ENCODE results near the gene GGA2. TPM values are rescaled to one million over a fixed set of nuclear protein-coding genes. Genes with fewer than 3 reads are reported as not detected.

Gene GGA2
- total RNA-seq, 1 donor from 2014 or later = 89.9 TPM

- Mint-ChIP-seq H3K27ac (no peak overlapping the region), H3K4me1 (ENCODE audit: low read depth) (peaks cover 16% of the 10 kb centered on the region), H3K36me3 (ENCODE audit: insufficient read depth) (peaks cover 2% of the 10 kb centered on the region), H3K27me3 (no peaks in the 10 kb centered on the region), H3K4me3 (ENCODE audit: low read depth) (no peak overlapping the region), H3K9me3 (ENCODE audit: low read depth) (no peaks in the 10 kb centered on the region)
- TF ChIP-seq CTCF (IDR thresholded peaks at IDR 0.05; ENCODE audit: unreplicated experiment) = no peak
- DNase-seq (ENCODE audit: low spot score, unreplicated experiment) = no peak
Observed at GRCh38 chr16:23500862-23501225, 9.4 kb downstream of the GGA2 start.

- H3K36me3 Mint-ChIP-seq (ENCODE audit: insufficient read depth) = peaks cover 4% of the 10 kb centered on the region
- DNase-seq (ENCODE audit: low spot score, unreplicated experiment) = no peak
- H3K4me3 Mint-ChIP-seq (ENCODE audit: low read depth) = no peak overlapping the region
- no peak overlapping the region for H3K27ac Mint-ChIP-seq
- no peaks in the 10 kb centered on the region for H3K9me3 Mint-ChIP-seq (ENCODE audit: low read depth)
- no peak for TF ChIP-seq CTCF (IDR thresholded peaks at IDR 0.05; ENCODE audit: unreplicated experiment)
- H3K4me1 Mint-ChIP-seq (ENCODE audit: low read depth) = peaks cover 16% of the 10 kb centered on the region
- H3K27me3 Mint-ChIP-seq = no peaks in the 10 kb centered on the region
Observed at GRCh38 chr16:23500212-23500861, 10.0 kb downstream of the GGA2 start.

GRCh38 chr16:23499801-23500200 is 10.5 kb downstream of the GGA2 start:
- no peak overlapping the region for H3K27ac Mint-ChIP-seq
- DNase-seq (ENCODE audit: low spot score, unreplicated experiment) = no peak

GRCh38 chr16:23498863-23499262 is 11.4 kb downstream of the GGA2 start:
- no peak for TF ChIP-seq CTCF (IDR thresholded peaks at IDR 0.05; ENCODE audit: unreplicated experiment)
- peaks cover 5% of the 10 kb centered on the region for H3K36me3 Mint-ChIP-seq (ENCODE audit: insufficient read depth)

More at GRCh38 chr16:23499801-23500200, 10.5 kb downstream of the GGA2 start:
- Mint-ChIP-seq H3K36me3 (ENCODE audit: insufficient read depth) (peaks cover 4% of the 10 kb centered on the region), H3K9me3 (ENCODE audit: low read depth) (no peaks in the 10 kb centered on the region), H3K4me3 (ENCODE audit: low read depth) (no peak overlapping the region), H3K4me1 (ENCODE audit: low read depth) (peaks cover 14% of the 10 kb centered on the region), H3K27me3 (no peaks in the 10 kb centered on the region)
- TF ChIP-seq CTCF (IDR thresholded peaks at IDR 0.05; ENCODE audit: unreplicated experiment) = no peak

GRCh38 chr16:23497543-23497868 is 12.8 kb downstream of the GGA2 start:
- H3K9me3 Mint-ChIP-seq (ENCODE audit: low read depth) = no peaks in the 10 kb centered on the region
- H3K27ac Mint-ChIP-seq = peak overlapping the region; percentile 36
- no peak for DNase-seq (ENCODE audit: low spot score, unreplicated experiment)
- H3K4me3 Mint-ChIP-seq (ENCODE audit: low read depth) = no peak overlapping the region
- H3K36me3 Mint-ChIP-seq (ENCODE audit: insufficient read depth) = peaks cover 9% of the 10 kb centered on the region
- H3K27me3 Mint-ChIP-seq = no peaks in the 10 kb centered on the region
- TF ChIP-seq CTCF (IDR thresholded peaks at IDR 0.05; ENCODE audit: unreplicated experiment) = no peak
- H3K4me1 Mint-ChIP-seq (ENCODE audit: low read depth) = peaks cover 8% of the 10 kb centered on the region

More at GRCh38 chr16:23498863-23499262, 11.4 kb downstream of the GGA2 start:
- H3K27me3 Mint-ChIP-seq = no peaks in the 10 kb centered on the region
- peaks cover 12% of the 10 kb centered on the region for H3K4me1 Mint-ChIP-seq (ENCODE audit: low read depth)
- no peaks in the 10 kb centered on the region for H3K9me3 Mint-ChIP-seq (ENCODE audit: low read depth)
- no peak for DNase-seq (ENCODE audit: low spot score, unreplicated experiment)
- no peak overlapping the region for H3K27ac Mint-ChIP-seq
- H3K4me3 Mint-ChIP-seq (ENCODE audit: low read depth) = no peak overlapping the region

Measured in progenitor cell of endocrine pancreas (in vitro differentiated cells).